Eye (tissue), 1 donor: ENCODE measurements around the gene CILP.
A peak's percentile ranks its signal among the peaks of the same experiment; 100 is the strongest.
"Not testable (repeated sequence)": the region's sequence is repeated elsewhere in the genome, so short reads cannot be mapped to it uniquely, and the experiment has no call there.

Experiments used
- DNase-seq: peaks from one replicate; pipeline ENCODE4 v3.0.0-alpha.2; 2015

Gene CILP

DNA sequence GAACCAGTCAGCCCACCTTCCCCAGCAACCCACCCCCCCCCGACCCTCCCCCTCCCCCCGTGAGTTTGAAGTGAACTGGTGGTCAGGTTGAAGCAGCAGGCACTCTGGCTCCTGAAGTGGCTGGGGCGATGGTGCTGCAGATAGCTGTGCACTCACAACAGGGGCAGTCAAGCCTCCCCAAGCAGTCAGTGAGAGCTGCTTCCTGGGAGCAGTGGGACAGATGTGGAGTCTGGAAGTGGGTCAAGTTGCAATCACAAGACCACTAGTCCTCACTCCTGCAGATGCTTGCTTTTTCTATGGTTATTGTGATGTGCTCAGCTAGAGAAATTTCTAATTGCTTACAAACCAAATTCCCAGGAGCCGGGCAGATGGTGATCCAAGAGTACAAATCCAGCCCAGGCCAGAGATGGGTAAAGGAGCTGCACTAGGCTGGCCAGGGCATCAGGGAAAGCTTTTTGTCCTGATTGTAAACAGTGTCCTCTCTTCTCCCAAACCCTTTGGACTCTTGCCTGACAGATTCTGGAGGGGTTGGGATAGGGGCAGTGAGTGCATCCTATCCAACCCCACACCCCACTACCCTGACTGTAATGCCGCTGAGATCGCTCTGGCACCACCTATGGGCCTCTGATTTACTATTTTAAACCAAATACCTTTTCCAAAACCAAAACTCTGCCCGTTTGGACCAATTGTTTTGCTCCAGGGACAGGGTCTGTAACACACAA is 16.3 kb downstream of the CILP start:
- DNase-seq: peak; percentile 38

DNA sequence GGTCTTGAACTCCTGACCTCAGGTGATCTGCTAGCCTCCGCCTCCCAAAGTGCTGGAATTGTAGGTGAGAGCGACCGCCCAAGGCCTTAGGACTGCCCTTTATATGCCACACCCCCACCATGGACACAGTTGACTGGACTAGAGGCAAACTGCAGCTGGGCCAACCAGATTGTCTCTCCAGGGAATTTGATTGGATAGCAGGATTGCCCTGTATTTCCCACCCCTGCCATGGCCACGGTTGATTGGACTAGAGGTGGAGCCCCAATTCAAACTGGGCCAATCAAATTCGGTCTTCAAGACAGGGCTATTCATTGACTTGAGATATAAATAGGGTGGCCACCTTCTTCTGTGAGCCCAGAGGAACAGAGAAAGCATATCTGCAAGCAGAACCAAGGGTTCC is 19.3 kb downstream of the CILP start:
- no peak for DNase-seq

DNA sequence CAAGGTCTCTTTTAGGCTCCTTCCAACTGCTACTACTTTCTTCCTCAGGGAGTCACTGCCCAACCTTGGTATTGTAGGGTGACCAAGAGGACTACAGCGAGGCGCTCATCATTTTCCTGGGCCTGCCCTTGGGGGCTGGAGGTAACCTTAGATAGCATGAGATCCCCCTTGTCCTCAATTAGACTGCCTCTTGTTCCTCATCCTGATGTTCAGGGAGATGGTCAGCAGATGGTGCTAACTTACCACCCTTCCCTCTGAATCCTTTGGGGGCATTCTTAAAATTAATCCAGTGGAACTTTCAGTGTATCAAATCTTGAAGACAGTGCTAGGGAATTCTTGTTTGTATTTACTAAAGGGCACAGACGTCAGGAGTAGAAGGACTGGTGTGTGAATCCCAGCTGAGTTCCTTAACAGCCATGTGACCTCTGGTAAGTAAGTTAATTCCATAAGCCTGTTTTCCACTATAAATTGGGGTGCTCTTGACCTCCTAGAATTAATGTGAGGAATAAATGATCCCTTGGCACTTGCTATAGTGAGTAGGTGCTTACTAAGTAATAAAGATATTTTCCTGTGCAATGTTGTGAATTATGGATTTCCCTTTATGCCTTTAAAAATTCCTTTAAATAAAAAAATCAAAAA is 22.1 kb downstream of the CILP start:
- DNase-seq: peak; percentile 89

DNA sequence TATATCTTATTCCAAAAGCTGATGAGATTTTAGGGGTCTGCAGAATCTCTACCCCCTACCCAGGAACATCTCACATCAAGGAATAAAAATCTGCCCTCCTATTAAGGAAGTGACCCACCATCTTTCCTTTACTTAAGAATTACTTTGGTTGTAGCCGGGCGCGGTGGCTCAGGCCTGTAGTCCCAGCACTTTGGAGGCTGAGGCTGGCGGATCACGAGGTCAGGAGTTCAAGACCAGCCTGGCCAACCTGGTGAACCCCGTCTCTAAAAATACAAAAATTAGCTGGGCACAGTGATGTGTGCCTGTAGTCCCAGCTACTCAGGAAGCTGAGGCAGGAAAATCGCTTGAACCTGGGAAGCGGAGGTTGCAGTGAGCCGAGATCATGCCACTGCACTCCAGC is 22.8 kb downstream of the CILP start:
- not testable (repeated sequence) for DNase-seq

DNA sequence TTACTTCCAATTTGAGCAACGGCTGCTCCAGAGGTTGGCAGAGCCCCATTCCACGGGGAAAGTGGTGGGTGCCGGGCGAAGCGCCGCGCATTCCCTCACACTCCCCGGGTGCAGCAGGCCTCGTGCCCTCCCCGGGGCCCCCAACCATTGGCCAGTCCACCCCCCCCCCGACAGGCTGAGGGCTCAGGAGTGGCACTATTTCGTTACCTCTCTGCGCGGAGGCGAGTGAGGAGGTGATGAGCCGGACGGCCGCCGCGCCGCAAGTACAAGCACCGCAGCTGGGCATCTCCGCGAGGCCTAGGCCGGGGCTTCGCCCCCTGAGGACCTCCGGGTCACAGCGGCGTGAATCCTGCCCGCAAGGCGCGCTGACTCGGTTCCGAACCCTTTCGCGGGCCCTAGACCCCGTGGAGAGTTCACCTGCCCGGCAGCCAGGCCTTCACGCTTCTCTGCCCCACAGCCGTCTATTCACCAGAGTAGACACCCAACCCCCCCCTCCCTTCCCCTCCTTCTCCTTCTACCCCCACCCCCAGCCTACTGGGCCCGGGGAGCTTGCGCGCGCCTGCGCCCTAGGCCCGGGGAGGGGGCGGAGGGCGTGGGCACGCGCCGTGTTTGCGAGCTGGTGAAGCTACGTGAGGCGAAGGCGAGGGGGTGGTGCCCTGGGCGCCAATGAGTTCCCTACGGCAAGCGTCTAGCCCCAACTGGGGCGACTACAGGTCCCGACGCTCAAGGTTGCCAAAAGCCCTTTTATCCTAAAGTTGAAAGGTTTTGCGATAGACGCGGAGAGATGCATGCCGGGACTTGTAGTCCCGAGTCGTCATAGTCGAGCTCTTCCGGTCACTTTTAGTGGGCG is 26.2 kb downstream of the CILP start, which contains the start of gene CLPX:
CLPX (minus strand) TSS at position 475 of the 850 bp plus-strand sequence; CDS start at position 286, 189 bp downstream.
- peak; percentile 96 for DNase-seq

DNA sequence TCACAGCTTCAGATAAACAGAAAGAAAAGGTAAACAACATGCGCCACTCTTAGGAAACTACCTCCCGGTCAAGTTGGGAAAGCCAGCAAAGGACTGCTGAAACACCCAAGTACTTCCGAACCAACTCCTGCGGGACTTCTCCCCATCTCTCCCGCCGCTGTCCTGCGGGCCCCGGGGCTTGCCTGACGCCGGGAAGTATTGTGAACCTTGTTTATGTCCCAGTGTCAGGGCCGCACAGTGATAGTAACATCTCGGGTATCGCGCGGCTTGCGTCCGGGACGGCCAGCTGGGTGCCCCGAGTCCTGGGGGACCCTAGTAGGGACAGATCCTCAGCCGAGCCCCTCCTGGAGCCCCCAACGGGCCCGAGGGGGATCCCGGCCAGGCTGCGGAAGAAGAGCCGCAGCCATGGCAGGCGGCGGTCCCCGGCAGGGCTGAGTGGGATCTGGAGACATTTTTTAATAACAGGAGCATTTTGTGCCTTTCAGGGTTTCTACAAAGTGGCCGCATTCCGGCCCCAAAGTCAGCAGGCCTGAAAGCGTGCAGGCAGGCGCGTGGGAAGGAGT is 26.9 kb downstream of the CILP start:
- DNase-seq: peak; percentile 69

DNA sequence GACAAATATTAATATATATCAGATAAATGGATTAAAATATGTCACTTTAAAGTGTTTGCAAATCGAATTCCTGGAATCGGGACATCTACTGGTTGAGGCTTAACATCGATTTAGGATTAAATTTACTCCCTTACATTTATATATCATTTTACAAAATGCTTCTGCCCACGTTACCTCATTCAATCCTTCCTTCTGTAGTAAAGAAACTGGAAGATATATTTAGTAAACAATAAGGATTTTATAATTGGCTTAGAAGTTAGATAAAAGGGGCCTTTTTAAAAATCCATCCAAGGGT is 27.5 kb downstream of the CILP start:
- DNase-seq: no peak

DNA sequence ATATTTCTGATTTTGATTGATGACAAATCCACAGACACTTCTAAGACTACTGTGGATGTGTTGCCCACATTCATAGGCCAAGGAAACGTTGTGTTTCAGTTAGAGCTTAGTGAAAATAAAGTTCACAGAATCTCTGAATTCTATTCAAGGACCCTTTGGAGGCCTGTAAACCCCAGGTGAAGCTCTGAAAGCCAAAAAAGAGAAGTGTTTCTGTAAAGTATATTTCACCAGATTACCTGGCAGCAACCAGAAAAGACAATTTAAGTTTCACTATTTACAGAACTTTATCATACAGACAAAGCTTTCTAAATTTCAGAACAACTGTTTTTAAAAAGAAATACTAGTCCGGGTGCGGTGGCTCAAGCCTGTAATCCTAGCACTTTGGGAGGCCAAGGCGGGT is 28.7 kb downstream of the CILP start:
- DNase-seq: no peak

DNA sequence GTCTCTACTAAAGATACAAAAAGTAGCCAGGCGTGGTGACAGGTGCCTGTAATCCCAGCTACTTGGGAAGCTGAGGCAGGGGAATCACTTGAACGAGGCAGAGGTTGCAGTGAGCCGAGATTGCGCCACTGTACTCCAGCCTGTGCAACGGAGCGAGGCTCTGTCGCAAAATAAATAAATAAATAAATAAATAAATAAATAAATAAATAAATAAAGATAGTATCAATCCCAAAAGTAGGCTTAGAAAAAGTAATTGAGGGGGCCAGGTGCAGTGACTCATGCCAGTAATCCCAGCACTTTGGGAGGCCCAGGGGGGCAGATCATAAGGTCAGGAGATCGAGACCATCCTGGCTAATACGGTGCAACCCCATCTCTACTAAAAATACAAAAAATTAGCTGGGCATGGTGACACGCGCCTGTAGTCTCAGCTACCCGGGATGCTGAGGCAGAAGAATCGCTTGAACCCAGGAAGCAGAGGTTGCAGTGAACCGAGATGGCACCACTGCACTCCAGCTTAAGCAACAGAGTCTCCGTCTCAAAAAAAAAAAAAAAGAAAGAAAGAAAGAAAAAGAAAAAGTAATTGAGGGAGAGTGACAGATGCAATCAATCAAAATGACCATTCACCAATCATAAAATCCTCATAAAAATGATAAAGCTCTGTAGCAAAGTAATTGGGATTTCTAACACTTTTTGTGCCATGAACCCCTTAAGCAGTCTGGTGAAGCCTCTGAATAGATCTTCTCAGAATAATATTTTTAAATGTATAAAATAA is 29.5 kb downstream of the CILP start:
- not testable (repeated sequence) for DNase-seq

DNA sequence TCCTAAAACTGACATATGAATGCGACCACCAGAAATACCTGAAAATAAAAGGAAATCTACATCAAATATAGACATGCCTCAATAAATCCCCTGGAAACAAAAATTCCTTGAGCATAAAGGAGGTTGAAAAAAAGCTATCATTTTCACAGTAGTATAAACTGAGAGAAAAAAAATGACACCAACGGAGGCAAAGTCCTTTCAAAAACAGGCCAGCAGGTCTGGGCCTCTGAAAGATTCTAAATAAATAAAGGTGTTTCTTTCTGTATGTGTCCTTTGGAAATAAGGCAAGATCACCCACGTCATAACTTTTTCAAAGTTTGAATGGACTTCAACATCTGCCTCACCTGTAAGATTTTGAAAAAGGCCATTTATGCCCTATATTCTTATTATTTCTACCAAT is 31.1 kb downstream of the CILP start:
- DNase-seq: no peak

DNA sequence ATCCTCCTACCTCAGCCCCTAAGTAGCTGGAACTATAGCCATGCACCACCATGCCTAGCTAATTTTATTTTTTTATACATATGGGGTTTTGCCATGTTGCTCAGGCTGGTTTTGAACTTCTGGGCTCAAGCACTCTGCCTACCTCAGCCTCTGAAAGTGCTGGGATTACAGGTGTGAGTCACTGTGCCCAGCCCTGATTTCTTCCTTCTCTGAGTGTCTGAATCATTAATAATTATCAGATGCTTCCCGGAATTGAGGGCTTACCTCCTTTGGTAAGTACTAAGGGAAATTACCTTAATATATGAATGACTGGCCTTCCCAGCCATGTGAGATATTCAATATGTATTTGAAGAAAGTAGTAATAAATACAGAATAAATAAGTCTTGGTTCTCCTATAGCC is 33.4 kb downstream of the CILP start:
- DNase-seq: no peak

DNA sequence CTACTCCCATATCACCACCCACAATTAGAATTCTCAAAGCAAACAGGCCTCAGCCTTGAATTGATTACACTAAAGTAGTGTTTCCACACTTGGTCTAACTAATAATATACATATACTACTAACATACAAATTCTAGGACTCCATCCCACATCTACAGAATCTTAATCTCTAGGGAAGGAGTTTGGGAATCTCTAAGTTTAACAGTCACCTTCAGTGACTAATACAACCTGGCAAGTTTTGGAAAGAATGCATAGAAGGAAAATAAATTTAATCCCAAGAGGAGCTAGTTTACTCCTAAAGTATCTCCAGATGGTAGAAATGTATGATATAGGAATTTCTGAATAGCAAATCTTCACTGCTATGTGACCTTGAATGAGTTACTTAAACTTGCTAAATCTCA is 35.2 kb downstream of the CILP start:
- no peak for DNase-seq

DNA sequence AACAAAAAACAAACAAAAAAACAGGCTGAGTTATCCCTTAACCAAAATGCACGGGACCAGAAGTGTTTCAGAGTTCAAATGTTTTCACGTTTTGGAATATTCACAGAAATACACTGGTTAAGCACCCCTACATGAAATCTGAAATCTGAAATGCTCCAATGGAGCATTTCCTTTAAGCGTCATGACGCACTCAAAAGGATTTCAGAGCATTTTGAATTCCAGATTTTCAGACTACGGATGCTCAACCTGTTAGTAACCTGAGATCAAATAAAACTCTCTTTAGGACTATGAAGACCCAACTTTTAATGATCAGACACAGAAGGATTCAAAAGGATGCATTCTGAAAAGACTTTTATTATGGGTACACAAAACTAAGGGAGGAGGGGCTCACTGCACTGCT is 35.8 kb downstream of the CILP start:
- no peak for DNase-seq

DNA sequence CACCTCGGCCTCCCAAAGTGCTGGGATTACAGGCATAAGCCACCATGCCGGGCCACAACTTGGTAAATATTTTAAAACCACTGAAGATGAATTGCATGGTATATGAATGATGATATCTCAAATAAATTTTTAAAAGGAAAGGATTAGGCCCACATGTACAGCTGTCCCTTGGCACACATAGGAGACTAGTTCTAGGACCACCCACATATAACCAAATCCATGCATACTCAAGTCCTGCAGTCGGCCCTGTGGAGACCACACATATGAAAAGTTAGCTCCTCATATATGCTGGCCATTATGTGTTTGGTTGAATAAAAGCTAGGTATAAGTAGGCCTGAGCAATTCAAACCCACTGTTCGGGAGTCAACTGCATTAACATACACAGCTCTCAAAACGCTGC is 36.8 kb downstream of the CILP start:
- DNase-seq: no peak

DNA sequence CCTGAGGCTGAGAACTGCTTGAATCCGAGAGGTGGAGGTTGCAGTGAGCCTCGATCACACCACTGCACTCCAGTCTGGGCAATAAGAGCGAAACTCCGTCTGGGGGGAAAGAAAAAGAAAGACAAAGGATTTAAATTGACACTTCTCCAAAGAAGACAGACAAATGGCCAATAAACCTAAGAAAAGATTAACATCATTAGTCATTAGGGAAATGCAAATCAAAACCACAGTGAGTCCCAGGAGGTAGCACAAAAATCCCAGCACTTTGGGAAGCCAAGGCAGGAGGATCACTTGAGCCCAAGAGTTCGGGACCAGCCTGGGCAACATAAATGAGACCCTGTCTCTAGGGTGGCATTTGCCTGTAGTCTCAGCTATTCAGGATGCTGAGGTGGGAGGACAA is 38.7 kb downstream of the CILP start:
- DNase-seq: no peak

DNA sequence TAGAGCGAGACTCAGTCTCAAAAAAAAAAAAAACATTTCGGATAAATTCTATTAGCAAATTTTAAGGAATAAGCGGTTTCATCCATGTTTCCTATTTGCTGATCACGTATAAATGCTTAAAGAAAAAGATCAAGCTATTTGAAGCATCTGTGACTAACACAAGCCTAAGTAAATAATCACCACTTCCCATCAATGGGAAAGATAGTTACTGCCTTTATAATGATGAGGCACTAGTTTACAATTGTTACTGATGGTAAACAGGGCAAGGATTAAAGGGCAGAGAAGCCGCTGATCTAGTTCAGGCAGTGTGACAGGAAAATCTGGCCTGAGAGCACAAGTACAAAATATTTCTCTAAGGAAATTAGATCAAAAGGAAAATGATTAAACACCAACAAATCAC is 39.8 kb downstream of the CILP start:
- no peak for DNase-seq

DNA sequence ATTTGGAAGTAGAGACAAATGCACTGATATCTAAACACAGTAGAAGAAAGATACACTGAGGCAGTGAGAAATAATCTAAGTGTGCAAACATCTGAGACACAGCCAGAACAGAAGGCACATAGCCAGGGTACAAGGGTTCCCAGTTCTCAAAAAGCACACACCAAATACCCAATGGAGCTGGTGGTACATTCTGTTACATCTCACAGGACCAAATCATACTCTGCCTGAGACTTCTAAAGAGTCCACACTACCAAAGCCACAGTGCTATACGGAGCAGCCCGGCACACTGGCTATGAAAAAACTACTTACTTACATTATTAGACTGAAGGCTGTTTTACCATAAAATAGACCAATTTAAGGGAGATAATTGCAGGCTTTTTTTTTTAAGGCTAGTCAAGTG is 45.4 kb downstream of the CILP start:
- no peak for DNase-seq

DNA sequence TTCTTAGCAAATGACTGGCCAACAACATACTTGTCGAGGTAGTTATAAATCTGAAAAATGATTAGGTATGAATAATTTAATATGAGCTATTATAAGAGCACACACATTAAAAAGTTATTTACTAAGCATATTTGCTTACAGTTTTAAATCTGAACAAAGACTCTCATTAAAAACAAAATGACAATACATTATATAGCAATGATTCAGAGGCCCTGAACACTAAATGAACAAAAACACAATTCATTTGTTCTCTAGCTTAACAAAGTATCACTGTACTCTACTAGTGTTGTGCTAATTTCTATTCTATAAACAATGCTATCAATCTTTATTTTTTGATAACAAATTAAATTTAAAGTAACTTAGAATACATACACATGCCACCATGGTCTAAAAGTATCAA is 47.1 kb downstream of the CILP start:
- no peak for DNase-seq

DNA sequence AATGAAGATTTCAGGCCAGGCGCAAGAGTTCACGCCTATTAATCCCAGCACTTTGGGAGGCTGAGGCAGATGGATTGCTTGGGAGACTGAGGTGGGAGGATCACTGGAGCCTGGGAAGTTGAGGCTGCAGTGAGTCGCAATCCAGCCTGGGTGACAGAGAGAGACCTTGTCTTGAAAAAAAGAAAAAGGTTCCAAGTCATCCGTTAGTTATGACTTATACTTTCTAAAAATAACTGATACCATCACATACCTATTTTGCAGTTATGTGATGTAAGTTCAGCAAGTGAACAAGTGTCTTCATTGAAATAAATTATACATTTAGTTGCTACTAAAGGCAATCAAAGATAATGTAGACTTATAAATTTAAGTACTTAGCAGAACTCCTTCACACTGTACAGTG is 48.2 kb downstream of the CILP start:
- no peak for DNase-seq

DNA sequence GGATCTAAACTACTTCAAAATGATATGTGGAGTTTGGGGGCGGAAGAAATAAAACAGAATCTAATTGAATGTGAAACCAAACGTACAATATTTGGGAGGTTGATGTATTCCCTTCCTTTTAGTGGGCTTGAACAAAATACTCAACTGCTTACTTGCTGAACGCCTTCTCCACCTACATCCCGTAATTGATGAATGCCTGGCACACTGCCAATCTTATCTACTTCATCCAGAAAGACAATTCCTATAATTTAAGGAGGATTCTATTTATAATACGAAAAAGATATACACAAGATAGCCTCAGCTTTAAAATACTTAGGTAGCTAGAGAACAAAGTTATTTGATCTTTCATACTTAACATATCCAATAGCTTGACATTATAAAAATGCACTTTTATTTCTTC is 54.6 kb downstream of the CILP start:
- DNase-seq: no peak

DNA sequence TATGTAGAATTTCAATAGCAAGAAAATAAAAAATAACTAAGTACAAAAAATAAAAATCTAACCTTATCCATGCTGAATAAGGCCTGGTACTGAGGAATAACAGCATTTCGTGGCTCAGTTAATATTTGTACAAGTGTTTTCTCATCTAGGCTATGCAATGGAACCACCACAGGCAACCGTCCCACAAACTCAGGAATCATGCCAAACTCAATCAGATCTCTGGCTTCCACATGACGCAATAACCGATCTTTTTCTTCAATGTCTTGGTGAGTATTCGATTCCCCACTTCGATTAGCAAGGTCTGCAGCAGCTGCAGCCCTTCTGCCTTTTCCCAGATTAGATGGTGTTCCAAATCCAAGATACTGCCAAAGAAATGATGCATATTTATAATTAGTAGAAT is 56.6 kb downstream of the CILP start:
- DNase-seq: no peak

DNA sequence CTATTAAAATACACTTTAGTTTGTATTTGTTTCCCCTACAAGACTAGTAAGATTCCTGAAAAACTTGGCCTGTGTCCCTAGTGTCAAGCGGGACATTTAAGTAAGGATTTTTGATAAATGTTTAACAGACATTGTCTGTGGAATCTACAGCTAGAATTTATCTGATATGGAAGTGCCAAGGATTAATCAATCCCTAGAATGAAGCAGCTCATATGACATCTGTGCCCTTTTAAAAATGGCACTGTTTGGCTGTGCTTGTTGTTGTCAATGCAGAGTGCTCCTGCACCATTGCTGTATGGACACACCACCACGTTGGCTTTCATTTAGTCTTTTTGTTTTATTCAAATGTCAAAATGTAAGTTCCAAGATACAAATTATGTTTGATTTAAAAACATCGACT is 63.4 kb downstream of the CILP start:
- no peak for DNase-seq

DNA sequence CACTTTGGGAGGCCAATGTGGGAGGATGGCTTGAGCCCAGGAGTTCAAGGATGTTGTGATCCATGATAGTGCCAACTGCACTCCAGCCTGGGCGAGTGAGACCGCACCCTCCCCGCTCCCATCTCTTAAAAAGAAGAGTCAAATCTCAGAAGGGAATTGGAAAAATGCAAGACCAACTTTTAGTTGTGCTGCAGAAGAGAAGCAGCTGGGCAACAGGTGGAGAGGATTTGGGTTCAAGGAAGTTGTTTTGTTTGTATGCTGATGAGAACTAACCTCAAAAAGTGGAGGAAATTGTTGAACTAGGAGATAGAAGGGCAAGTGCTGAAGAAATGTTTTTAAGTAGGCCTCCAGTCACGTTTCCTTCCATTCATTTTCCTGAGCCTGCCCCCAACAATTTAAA is 64.8 kb downstream of the CILP start:
- DNase-seq: no peak
